ENCODE data around the gene IL2RA. TPM values are rescaled to one million over a fixed set of nuclear protein-coding genes. Genes with fewer than 3 reads are reported as not detected.

IL2RA gene
- total and polyA plus RNA-seq, 10 of the 15 experiments (the other 5 are each of a cell fraction or from before 2014, with no cell fraction given), result 2.2 to 6.0 (median 4.9) TPM

GRCh38 chr10:6050801-6051445, 11.2 kb downstream of the IL2RA start:
- SMC1A ChIA-PET (ENCODE audit: uncharacterized antibody, unreplicated experiment), result interaction anchor here (0.6 to 8.1 kb wide), 21 partner anchors 7 to 568 kb away, joined by 3 to 66 read pairs (median 6); no protein-coding TSS in a partner anchor
- Histone ChIP-seq H3K9me3 (replicated peaks; ENCODE audit: control insufficient read depth, insufficient read depth, low read length) (no peaks in the 10 kb centered on the region), H4K20me1 (ENCODE audit: control insufficient read depth, insufficient read depth) (no peaks in the 10 kb centered on the region), H3K9ac (ENCODE audit: control insufficient read depth, insufficient read depth, low read length) (peak overlapping the region; percentile 63), H3K36me3 (ENCODE audit: control insufficient read depth in 2 of 2, insufficient read depth in 2 of 2, low read length in 1 of 2) (no peaks in the 10 kb centered on the region; a peak in 1 of 4 replicates), H2AFZ (ENCODE audit: control insufficient read depth, low read depth, low read length) (peak overlapping the region; percentile 37), H3K79me2 (ENCODE audit: control insufficient read depth, insufficient read depth, low read length) (no peaks in the 10 kb centered on the region), H3K27ac (ENCODE audit: control insufficient read depth, insufficient read depth) (peak overlapping the region; percentile 77), H3K4me1 (ENCODE audit: control insufficient read depth, insufficient read depth, low read length) (peaks cover 53% of the 10 kb centered on the region), H3K27me3 (replicated peaks in 1 of 2; ENCODE audit: control insufficient read depth in 2 of 2, insufficient read depth in 2 of 2, low read length in 1 of 2) (no peaks in the 10 kb centered on the region), H3K4me2 (ENCODE audit: control insufficient read depth, insufficient read depth) (peak overlapping the region; percentile 86), H3K4me3 (peak overlapping the region; percentile 48; the same call in 1 of the 2 replicates)
- WGBS (ENCODE audit: insufficient coverage, insufficient replicate concordance, low lambda C conversion rate, missing lambda C conversion rate), result under 1% methylated on average over 18 of the region's 18 CpGs
- peak; percentile 75 for ATAC-seq
- CTCF ChIA-PET, result interaction anchor here (0.6 to 10.2 kb wide), 18 partner anchors 10 to 1397 kb away, joined by 3 to 101 read pairs (median 4); partner anchors contain the start of genes FBH1 and IL15RA
- in situ Hi-C loops (cut with MboI), result no loop called here
- no TSS peak for BruUV-seq (replicated peaks)
- RAD21 ChIA-PET (ENCODE audit: unreplicated experiment), result interaction anchor here (0.9 to 4.1 kb wide), 18 partner anchors 9 to 207 kb away, joined by 3 to 41 read pairs (median 5); partner anchors contain the start of genes FBH1 and IL15RA
- FAIRE-seq, result peak; percentile 97
- POLR2A ChIA-PET, result interaction anchor here (0.5 to 4.1 kb wide), 12 partner anchors 11 to 653 kb away, joined by 3 to 29 read pairs (median 4); partner anchors contain the start of genes IL15RA and IL2RA
- peak; percentile 89 for DNase-seq (ENCODE audit: low read depth, low spot score)
- intact Hi-C loops (cut with micrococcal nuclease; ENCODE audit: unreplicated experiment), result loop anchor here (1.0 to 5.0 kb wide), 8 partner anchors 37 to 469 kb away; partner anchors contain the start of genes GDI2 and IL15RA
- TF ChIP-seq MYB (IDR thresholded peaks at IDR 0.05; ENCODE audit: borderline replicate concordance, low read depth, low read length), result no peak
- TF ChIP-seq CREM (IDR thresholded peaks at IDR 0.05; ENCODE audit: low read depth), result peak; percentile 94
- TF ChIP-seq TCF3 (IDR thresholded peaks at IDR 0.05; ENCODE audit: borderline replicate concordance, insufficient read depth, low read depth, low read length), result peak; percentile 94
- TF ChIP-seq PRDM15 (CRISPR knock-in tag; IDR thresholded peaks at IDR 0.05), result no peak
- TF ChIP-seq CBFB (IDR thresholded peaks at IDR 0.05; ENCODE audit: low read depth), result peak; percentile 93
- peak; percentile 66; the same call in 1 of the 2 replicates for TF ChIP-seq GATAD2B (conservative IDR thresholded peaks at IDR 0.05; ENCODE audit: low read depth)
- 0 out of 2 replicates have a peak, but pooled peaks have one; percentile 41 for TF ChIP-seq CBX5 (IDR thresholded peaks at IDR 0.05; ENCODE audit: low read depth)
- TF ChIP-seq POLR2AphosphoS5 (IDR thresholded peaks at IDR 0.05; ENCODE audit: low read length), result peak; percentile 57
- peak; percentile 46; the same call in 1 of the 2 replicates for TF ChIP-seq RAD51 (IDR thresholded peaks at IDR 0.05)
- TF ChIP-seq NFXL1 (IDR thresholded peaks at IDR 0.05; ENCODE audit: borderline replicate concordance), result no peak
- TF ChIP-seq TCF7 (IDR thresholded peaks at IDR 0.05; ENCODE audit: borderline replicate concordance), result peak; percentile 82
- TF ChIP-seq SMAD5 (IDR thresholded peaks at IDR 0.05; ENCODE audit: low read depth), result no peak
- 0 out of 3 replicates have a peak, but pooled peaks of 1 of the 2 experiments have one; percentile 41 for TF ChIP-seq EGR1 (IDR thresholded peaks at IDR 0.05; ENCODE audit: borderline replicate concordance in 1 of 2, low read depth in 2 of 2, low read length in 2 of 2)
- peak; percentile 97 for TF ChIP-seq NBN (IDR thresholded peaks at IDR 0.05)
- no peak for TF ChIP-seq EZH2 (IDR thresholded peaks at IDR 0.05; ENCODE audit: borderline replicate concordance, control insufficient read depth, low read depth, low read length)
- no peak for TF ChIP-seq NFYA (IDR thresholded peaks at IDR 0.05; ENCODE audit: borderline replicate concordance, low read depth, low read length)
- no peak for TF ChIP-seq POLR2AphosphoS2 (IDR thresholded peaks at IDR 0.05; ENCODE audit: low read depth, low read length)
- peak; percentile 61 for TF ChIP-seq TAF1 (IDR thresholded peaks at IDR 0.05; ENCODE audit: borderline replicate concordance, low read depth, low read length)
- peak; percentile 89 for TF ChIP-seq DPF2 (IDR thresholded peaks at IDR 0.05)
- peak; percentile 93 for TF ChIP-seq KLF5 (IDR thresholded peaks at IDR 0.05; ENCODE audit: partially characterized antibody)
